Ovary (tissue), 3 donors: ENCODE measurements around the gene EDIL3.

Experiments used
- CTCF ChIP-seq, 3 donors: fragments of 450-650 bp in 2 of 3; fragments of 200-600 bp in 1 of 3; IDR thresholded peaks; one replicate each; pipeline versions ENCODE4 v1.5.1 to v1.8.0; 2016 to 2022; ENCODE audit warnings: antibody characterized with exemption in 3 of 3, mild to moderate bottlenecking in 1 of 3
- POLR2A ChIP-seq: fragments of 450-650 bp; IDR thresholded peaks from one replicate; pipeline ENCODE4 v1.6.1; 2017; ENCODE audit warnings: antibody characterized with exemption, mild to moderate bottlenecking, moderate library complexity
- donor health status: DM: no; HTN: no; CAD: no.

DNA sequence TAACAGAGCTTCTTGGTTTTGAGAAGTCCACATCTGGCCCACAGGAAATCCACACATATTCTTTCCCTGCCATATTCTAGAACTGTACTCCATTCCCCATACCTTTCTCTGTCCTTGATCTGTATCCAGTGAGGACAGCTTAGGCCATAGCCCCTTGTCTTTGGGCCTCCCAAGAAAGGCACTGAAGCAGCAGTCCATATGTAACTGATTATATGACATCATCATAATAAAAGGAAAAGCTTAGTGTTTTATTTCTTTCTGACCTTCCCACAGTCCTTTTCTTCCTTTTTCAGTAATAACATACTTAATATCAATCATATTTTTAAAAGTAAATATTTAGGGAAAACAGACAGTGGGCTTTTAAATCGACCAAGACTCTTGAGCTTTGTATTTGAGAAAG is 222.0 kb downstream of the EDIL3 start:
- TF ChIP-seq CTCF (IDR thresholded peaks at IDR 0.05) (no peak), POLR2A (no peak)
